GM19395 (cell line): ENCODE measurements around the gene LIPC.

Source experiments
- ATAC-seq: cut with Tn5 transposase; IDR thresholded peaks from one replicate; pipeline ENCODE4 v1.9.1; 2021; ENCODE audit warnings: mild to moderate bottlenecking, moderate library complexity; ENCODE audit not compliant: unreplicated experiment

LIPC gene

DNA sequence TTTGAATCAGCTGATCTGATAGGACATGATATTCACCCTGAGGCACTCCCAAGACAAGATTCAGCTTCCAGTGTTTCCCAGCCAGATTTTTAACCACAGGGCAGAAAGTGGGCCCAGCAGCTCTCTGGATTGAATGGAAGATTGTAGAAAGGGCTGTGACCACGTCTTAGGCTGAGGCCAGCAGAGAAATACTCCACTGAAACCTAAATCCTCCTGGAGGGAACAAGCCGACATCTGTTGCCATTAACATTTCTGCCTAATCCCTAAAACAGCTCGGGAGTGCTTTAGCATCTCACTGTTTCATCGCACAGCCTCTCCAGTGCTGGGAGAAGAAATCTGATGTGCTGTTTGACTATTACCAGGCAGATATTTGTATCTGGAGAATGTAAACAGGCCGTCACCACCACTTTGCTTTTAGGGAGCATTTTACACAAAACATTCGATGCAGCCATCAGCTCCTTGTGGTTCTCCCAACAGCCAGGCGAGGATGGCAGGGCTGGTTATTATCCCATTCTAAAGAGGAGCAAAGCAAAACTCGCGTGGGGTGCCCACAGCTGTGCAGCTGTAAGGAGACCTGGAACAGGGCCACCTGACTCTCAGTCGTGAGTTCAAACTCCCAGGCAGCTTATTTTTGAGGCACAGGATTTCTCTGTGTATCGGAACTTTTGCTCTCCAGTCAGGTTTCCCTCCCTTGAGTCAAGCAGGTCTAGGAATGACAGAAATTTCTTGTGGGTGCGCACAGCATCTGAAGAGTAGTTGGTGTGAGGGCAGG is 117.4 kb downstream of the LIPC start:
- ATAC-seq: no peak

DNA sequence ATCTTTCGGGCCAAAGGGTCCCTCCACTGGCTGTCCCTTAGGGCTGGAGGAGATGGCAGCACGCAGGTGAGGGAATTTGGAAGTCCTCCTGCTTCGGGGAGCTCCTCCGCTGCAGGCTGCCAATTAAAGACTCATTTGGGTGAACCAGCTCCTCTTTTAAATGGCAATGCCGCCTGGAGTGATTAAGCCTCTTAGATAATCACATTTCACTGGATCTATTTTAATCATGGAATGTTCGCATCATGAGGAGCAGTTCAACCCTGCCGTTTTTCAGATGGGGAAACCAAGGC is 117.9 kb downstream of the LIPC start:
- ATAC-seq: no peak

DNA sequence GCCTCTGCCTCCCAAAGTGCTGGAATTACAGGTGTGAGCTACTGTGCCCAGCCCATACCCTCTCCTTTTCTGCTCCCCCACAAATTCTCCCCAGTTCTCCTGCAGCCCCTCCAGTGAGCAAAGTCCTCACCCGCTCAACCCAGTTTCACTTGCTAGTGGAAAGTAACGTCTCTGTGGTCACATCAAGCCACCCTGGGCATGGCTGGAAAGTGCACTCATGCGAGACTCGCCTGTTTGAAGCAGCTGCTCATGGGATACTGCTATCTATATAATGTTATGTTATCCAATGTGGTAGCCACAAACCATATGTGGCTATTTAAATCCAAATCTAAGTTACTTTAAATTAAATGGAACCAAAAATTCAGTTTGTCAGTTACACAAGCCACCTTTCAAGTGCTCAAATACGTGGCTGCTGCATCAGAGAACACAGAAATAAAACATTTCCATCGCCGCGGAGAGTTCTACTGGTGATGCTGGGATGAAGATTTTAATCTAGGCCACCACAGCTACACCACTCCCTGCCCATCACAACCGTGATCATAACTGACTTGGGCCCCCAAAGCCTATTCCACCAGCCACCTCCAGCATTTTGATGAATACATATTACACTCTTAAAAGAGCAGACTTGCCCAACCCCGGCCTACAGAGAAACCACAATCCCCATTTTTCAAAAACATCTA is 119.4 kb downstream of the LIPC start:
- no peak for ATAC-seq

DNA sequence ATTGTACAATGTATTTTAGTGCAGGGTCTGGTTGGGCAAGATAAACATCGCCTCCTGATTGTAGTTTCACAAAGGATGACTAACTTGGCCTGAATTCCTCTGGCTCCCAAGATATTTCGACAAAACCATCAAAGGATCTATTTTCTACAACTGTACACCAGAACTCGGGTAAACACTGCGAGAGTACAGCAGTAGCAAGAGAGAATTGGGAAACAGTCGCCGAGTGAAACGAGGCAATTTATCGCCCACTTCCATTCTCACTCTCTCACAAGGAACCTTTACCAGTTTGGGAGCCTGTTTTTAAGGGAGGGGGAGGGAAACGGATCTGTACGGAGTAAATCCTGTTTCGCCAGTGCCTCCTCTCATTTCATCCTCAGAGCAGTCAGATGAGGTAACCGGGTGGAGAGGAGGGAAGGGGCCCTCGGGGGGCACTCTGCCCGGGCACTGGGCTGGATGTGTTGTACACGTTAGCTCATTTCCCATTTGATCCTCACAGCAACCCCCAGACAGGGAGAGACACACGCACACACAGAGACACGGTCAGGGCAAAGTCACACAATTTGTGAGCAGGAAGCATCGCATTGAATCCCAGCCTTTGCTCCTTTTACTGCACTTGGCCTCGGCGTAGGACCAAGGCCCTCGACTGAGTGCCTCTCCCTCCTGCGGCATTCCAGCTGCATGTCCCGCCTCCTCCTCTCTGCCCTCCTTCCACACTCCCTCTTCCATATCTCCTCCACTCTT is 120.1 kb downstream of the LIPC start:
- ATAC-seq: no peak

DNA sequence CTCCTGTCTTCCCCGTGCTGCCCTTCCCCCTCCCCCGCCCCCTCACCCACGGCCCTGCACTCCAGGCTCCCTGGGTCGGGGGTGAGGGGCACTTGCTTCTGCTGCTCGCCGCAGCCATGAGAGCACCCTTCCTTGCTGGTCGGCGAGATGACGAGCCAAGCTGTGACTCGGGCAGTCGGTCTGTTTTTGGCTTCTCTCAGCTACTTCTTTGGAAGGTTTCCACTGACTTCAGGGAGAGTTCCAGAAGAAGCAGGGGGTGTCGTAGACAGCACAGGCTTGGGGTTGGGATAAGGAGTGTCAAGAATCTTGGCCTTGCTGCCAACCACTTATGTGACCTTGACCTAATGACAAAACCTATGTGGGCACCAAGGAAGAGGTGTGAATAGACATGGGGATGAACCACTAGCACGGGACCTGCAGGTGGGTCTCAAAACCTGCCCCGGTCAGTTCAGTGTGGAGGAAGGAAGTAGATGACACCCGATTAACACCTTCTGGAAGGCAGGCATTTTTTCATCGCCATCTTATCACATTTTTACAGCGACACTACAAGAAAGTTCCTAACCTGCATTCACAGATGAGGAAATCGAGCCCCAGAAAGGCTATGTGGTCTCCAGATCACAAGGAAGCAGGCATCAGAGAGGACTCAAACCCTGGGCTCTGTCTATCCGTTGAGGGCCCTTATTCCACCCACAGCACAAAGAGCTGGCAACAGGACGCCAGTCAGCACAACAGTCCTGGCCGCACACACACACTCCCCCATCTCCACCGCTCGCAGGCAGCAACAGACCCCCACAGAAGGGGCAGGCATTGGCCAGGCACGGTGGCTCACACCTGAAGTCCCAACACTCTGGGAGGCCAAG is 120.9 kb downstream of the LIPC start:
- ATAC-seq: no peak

DNA sequence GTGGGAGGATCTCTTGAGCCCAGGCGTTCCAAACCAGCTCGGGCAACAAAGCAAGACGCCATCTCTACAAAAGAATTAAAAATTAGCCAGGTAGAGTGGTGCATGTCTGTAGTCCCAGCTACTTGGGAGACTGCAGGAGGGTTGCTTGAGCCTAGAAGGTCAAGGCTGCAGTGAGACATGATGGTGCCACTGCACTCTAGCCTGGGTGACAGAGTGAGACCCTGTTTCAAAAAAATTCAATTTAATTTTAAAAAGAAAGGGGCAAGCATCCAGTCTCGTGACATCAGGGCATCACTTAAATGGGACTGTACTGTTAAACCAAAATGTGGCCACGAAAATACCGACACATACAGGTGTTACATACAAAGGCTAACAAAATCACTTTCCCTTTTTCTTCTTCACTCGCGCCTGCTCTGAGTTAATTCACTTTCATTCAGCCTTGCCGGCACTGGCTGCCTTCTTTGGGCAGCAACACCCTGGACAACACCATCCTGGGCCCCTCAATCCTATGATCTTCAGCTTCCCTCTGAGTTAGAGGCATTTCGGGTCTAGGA is 121.7 kb downstream of the LIPC start:
- ATAC-seq: no peak

DNA sequence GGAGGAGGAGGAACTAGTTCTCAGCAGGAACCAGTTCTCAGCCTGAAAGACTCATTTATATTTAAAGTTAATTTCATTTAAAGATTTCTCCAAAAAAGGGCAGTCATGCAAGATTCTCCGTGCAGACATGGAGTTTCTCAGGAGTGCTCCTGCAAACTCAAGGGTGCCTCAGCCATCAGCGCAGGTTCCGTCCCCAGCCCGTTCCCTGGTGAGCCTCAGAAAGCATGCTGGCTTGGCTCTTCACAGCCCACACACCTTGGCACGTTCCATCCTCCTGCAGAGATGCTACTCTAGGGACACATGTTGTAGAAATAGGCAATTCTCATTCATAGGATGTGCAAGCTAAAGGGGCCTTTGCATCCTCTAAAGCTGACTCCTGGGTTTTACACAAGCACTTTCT is 123.0 kb downstream of the LIPC start:
- ATAC-seq: no peak

DNA sequence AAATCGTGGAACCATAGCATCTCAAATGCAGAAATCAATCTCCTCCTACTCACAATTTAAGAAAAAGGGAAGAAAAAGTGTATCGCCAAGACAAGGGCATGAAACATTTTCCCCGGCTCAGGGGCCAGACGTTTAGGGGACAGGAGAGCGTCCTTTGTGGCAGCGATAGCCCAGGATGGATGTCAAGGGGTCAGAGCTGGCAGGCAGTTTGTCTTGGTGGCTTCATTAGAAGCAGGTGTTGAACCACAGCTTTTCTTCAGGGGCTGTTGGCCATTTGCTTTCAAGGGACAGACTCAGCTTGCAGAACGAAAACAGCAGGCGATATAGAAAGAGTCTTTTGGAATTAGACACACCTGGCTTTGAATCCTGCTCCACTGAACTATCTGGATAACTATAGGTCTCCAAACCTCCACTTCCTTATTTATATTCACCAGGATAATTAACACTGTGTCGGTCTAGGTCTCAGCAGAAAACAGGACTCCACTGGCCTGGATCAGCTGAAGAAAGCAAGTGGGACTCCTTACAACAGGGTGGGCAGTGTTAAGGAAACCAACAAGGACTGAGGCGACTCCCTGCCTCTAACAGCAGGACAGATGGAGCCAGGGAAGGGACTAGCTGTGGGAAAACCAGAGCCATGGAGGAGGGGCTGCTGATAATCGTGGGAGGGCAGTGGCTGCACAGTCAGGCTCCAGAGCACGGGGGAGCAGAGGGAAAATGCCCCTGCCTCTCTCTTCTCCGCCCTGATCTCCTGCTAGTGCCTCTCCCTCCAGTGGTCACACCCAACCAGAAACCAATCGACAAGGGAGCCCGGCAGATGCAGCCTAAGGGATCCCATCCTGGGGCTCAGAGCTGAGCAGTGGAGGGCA is 123.6 kb downstream of the LIPC start:
- no peak for ATAC-seq

DNA sequence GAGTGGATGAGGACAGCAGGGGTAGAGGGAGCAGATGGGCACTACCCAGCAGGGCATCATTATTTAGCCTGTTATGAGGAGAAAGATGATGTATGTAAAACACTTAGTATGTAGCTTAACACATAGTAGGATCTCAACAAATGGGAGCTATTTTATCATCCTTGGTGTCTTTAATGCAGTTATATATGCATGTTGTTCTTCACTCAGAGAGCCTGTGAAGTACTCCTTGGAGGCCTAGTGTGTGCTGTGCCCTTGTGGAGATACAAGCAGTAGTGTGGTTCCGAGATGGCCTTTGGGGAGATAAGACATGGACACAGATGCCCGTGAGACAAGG is 124.2 kb downstream of the LIPC start:
- ATAC-seq: no peak

DNA sequence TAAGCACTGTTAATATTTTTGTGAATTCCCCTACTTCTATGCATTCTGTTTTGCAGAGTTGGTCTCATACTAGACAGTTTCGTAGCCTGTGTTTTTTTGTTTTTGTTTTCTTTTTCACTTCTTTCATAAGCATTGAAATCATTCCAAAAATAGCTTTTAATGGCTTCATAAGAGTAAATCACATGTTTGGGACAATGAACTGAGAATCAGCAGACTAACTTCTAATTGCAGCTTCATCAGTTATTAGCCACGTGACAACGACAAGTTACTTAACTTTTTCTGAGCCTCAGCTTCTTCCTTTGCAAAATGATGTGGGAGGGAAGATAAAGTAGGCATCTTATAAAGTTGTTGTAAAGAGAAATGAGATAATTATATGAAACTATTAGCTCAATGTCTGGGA is 124.8 kb downstream of the LIPC start:
- no peak for ATAC-seq

DNA sequence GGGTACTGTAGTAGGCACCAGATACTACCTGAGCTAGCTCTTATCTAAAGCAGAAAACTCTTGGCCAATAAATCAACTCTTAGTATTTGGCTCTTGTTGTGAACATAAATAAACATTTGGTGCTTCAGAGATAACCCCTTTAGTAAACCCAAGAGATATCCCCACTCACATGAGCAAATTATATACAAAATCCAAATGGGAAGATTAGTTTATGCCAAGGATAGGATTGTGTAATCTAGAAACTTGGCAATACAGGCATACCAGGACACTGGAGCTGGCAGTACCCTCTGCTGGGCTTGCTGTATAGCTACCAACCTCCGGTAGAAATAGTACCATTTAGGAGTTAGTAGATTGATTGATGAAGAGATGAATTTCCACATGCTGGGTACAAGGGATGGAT is 127.0 kb downstream of the LIPC start:
- no peak for ATAC-seq

DNA sequence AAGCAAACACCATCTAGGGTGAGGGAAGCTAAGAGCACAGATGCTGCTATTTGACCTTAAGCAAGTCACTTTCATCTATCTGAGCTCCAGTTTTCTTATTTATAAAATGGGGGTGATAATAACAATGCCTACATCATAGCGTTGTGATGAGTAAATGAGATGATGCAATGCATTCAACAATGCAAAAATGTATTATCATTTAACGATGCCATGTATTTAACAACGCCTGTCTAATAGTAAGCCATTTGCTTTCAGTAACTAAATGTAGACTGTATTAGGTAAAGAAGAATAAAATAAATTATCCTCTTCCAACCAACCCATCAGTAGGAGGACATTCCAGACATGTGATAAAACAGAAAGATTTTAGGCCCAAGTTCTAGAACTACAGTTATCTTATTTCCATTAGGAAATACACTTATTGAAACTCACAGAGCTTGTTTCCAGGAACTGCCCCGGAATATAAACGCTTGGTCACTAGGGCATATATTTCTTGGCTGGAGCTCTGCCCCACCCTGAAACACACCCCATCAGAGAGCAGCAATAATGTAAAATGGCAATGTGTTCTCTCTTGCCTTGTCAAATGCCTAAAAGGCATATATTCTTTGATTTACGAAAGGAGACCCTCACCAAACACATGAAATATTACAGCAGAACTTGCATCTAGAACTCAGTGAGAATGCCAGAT is 128.3 kb downstream of the LIPC start:
- no peak for ATAC-seq

DNA sequence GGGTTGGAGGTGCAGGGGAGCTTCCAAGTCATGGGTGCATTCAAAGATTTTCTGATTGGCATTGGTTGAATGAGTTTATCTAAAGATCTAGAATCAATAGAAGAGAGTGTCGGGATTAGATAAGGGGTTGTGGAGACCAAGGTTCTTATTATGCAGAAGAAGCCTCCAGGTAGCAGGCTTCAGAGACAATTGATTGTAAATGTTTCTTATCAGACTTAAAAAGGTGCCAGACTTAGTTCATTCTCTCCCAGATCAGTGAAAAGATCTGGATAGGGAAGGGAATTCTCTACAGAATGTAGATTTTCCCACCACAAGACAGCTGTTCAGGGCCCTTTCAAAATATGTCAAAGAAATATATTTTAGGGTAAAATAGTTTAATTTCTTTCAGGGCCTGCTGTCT is 129.5 kb downstream of the LIPC start:
- no peak for ATAC-seq

DNA sequence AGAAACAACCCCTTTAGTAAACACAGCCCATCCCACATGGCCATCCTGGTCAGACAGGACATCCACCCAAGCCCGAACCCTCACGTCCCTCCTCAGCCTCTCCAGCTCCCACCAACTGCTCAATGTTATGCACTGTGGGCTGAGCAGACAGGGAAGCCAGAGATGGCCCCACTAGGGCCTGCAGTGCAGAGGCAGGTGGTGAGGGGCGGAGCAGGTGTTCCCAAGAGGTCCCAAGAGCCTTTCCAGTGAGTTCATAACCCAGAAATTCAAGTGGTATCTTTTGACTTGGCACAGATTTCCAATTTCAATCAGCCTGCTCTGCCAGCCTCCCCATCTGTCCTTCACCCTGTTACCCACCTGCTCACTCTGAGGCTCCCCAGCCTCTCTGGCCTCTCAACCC is 130.3 kb downstream of the LIPC start:
- no peak for ATAC-seq

DNA sequence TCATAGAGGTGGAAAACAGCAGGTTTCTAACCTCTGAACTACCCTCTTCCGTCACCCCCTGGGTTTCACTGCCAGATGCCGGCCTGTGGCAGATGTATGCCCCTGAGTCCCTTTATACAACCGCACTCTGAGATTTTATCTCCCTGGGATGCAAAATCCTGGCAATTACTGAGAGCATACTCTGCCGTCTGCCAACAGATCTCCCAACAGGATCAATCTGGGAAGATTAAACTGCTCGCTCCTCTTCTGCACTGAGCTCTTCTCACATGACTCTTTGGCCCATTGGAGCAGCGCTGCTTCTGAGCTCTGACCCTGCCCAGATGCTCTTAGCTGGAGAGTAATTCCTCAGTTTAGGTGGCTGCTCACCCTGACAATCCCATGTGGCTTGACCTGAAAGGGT is 133.2 kb downstream of the LIPC start:
- no peak for ATAC-seq

DNA sequence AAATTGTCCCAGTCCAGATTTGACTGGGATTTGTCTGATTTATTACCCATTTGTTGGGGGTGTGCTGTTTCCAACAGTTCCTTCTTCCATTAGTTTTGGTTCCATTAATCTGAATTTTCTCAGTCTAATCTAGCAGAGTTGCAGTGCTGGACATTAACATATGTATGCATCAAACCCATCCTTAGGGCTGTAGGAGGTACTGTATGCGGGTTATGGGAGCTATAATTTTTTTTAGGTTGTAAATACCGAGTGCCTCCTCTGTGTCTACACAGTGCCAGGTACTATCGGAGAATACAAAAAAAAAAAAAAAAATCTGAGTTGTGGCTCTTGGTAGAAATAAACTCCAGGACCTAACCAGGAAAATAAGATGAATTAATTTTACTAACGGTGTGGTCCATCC is 133.8 kb downstream of the LIPC start:
- no peak for ATAC-seq

DNA sequence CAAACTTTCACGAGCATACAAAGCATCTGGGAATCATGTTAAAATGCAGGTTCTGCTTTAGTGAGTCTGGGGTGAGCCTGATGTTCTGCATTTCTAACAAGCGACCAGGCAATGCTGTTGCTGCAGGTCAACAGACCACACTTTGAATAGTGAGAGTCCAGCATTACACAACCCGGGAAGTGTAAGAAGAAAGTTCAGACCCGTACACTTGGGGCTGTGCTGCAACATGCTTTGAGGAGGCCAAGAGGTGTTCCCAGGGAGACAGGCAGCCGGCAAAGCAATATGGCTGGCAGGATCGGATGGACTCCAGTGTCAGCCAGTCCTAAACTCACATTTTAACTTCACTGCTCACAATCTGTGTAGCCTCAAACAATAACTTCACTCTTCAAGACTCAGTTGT is 134.2 kb downstream of the LIPC start:
- no peak for ATAC-seq

DNA sequence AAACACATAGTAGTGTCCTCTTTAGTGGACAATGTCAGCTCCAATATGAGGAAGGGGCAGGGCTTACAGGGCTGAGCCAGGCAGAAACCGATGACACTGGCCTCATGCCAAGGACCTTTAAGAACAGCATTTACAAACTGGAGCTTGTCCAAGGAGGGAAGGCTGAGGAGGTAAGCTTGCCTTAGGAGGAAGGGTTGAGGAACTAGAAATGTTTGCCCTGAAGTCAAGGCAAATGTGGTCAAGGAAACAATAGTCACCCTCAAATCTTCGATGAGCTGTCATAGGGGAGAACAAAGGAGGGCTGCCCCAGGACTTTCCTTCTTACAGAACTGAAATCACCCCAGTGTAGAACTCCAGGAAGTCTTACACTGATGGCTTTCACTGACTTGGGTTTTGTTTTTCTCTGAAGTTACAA is 136.4 kb downstream of the LIPC start:
- ATAC-seq: no peak

DNA sequence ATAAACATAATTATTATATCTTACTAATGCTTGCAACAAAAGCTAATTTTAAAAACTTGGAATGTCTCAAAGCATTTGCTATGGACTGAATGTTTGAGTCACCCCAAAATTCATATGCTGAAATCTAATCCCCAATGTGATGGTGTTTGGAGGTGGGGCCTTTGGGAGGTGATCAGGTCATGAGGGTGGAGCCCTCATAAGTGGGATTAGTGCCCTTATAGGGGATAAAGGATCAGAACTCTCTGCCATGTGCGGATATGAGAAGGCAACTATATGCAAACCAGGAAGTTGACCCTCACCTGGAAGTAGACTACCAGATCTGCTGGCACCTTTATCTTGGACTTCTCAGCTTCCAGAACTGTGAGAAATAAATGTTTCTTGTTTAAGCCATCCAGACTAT is 137.7 kb downstream of the LIPC start:
- no peak for ATAC-seq

DNA sequence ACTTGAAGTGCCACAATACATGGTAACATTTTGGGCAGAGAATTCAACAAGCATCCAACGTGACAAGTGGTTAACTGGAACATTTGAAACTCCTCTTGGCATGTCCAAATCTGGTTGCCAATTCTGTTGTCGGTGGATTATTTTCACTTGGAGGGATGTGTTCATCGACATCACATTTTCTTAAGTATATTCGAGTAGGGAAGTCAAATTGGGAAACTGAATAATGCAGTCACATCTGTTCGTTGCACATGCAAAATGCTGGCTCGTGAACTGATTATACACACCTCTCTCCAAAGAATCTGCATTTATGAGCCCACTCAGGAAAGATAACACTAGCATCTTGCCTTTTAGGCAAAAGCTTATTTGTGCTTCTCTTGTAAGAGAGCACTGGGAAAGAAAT is 139.7 kb downstream of the LIPC start:
- no peak for ATAC-seq
